K562 (cell line): ENCODE measurements around the gene CSDE1. TPM values are rescaled to one million over a fixed set of nuclear protein-coding genes. Genes with fewer than 3 reads are reported as not detected.

Experiments used
- ATAC-seq: fragments of 200-7000 bp; cut with Tn5 transposase; 3 replicates; pipeline ENCODE4 v1.9.1; 2020; ENCODE audit warnings: moderate library complexity
- BruUV-seq: library from RNA; stranded (reverse); fragments of 400-500 nt; replicated peaks from 2 replicates; lab custom pipeline; 2021; lab: Mats Ljungman, UMichigan
- CTCF ChIA-PET: fragments of 300-600 bp; formaldehyde crosslinking; extraction: SDS; loops from one replicate; lab custom pipeline; 2021; ENCODE audit warnings: low intra/inter-chr PET ratio; lab: Yijun Ruan, JAX
- POLR2A ChIA-PET: fragments of 300-600, 350-650 bp; sonication (Branson Sonifier 250); formaldehyde crosslinking; extraction: SDS; loops from one replicate; lab custom pipeline; 2021; ENCODE audit warnings: antibody characterized with exemption, inconsistent platforms; lab: Yijun Ruan, JAX
- DNase-seq, 4 experiments: peaks; one replicate each; pipeline versions ENCODE4 v3.0.0 to v3.0.0-alpha.2; 2011 to 2018; ENCODE audit warnings: low spot score in 3 of 4, mixed read lengths in 3 of 4; ENCODE audit errors: extremely low read depth in 1 of 4
- FAIRE-seq: peaks from 2 replicates; lab custom pipeline; 2011; peaks lifted over from hg19 to GRCh38; lab: Jason Lieb, UNC
- H2AFZ ChIP-seq: 2 replicates; pipeline ENCODE4 v1.6.0; 2011; ENCODE audit warnings: low read depth, low read length, control low read depth, inconsistent platforms
- H3K27ac ChIP-seq: fragments of 200-600 bp; 3 replicates; pipeline ENCODE4 v1.8.0; 2011; ENCODE audit warnings: low read depth, mild to moderate bottlenecking, control low read depth, inconsistent platforms, low read length, moderate library complexity, mixed read lengths; ENCODE audit errors: extremely low read depth
- H3K27me3 ChIP-seq, 2 experiments: fragments of 300-600 bp in 1 of 2; 2 replicates in 1 of 2; 3 replicates in 1 of 2; pipeline versions ENCODE4 v1.6.0 to v1.8.0; 2011; ENCODE audit warnings: inconsistent platforms in 2 of 2, low read length in 2 of 2, mild to moderate bottlenecking in 1 of 2, mixed read lengths in 1 of 2, moderate library complexity in 1 of 2; ENCODE audit not compliant: control insufficient read depth in 2 of 2, insufficient read depth in 2 of 2
- H3K36me3 ChIP-seq: fragments of 300-600 bp; 3 replicates; pipeline ENCODE4 v1.8.0; 2011; ENCODE audit warnings: mild to moderate bottlenecking, low read length, inconsistent platforms; ENCODE audit not compliant: control insufficient read depth, insufficient read depth
- H3K4me1 ChIP-seq, 2 experiments: fragments of 200-600 bp in 1 of 2; replicated peaks in 1 of 2; 2 replicates in 1 of 2; 3 replicates in 1 of 2; pipeline versions ENCODE4 v1.5.1 to v1.8.0; 2011; ENCODE audit warnings: inconsistent platforms in 2 of 2, low read length in 2 of 2, mild to moderate bottlenecking in 1 of 2, mixed read lengths in 1 of 2, moderate library complexity in 1 of 2; ENCODE audit not compliant: control insufficient read depth in 2 of 2, insufficient read depth in 2 of 2
- H3K4me2 ChIP-seq: 2 replicates; pipeline ENCODE4 v1.6.1; 2011; ENCODE audit warnings: low read length, control low read depth, inconsistent platforms, mixed read lengths; ENCODE audit not compliant: insufficient read depth
- H3K4me3 ChIP-seq: fragments of 200-600 bp; sonication (generic), shearing (Covaris generic); 2 replicates; pipeline ENCODE4 v1.5.1; 2016; ENCODE audit warnings: control low read depth, inconsistent platforms
- H3K79me2 ChIP-seq: fragments of 200-600 bp; 3 replicates; pipeline ENCODE4 v1.8.0; 2011; ENCODE audit warnings: low read length, inconsistent platforms; ENCODE audit not compliant: control insufficient read depth, insufficient read depth
- H3K9ac ChIP-seq, 2 experiments: 2 replicates each; pipeline versions ENCODE4 v1.6.0 to v1.6.1; 2011; ENCODE audit warnings: low read depth in 2 of 2, low read length in 2 of 2, control low read depth in 1 of 2, inconsistent platforms in 1 of 2, mild to moderate bottlenecking in 1 of 2, mixed read lengths in 1 of 2; ENCODE audit not compliant: insufficient read depth in 1 of 2
- H3K9me1 ChIP-seq: one replicate; pipeline ENCODE4 v1.6.0; 2011; ENCODE audit warnings: inconsistent platforms, mild to moderate bottlenecking, low read length, moderate library complexity; ENCODE audit not compliant: control insufficient read depth, insufficient read depth
- H3K9me3 ChIP-seq: replicated peaks from 2 replicates; pipeline ENCODE4 v1.5.1; 2011; ENCODE audit warnings: low read depth, low read length, inconsistent platforms; ENCODE audit not compliant: control insufficient read depth, insufficient read depth
- H4K20me1 ChIP-seq: replicated peaks from 2 replicates; pipeline ENCODE4 v1.6.1; 2011; ENCODE audit warnings: low read length, inconsistent platforms, mixed read lengths; ENCODE audit not compliant: control insufficient read depth, insufficient read depth
- CBFA2T2 ChIP-seq: fragments of 450-650 bp; conservative IDR thresholded peaks from 2 replicates; pipeline ENCODE4 v1.6.1; 2017; ENCODE audit warnings: mild to moderate bottlenecking
- CCAR2 ChIP-seq: fragments of 200-400 bp; formaldehyde crosslinking; IDR thresholded peaks from 2 replicates; pipeline ENCODE4 v1.6.1; 2017; ENCODE audit warnings: mild to moderate bottlenecking, low read depth, low read length
- CEBPG ChIP-seq, 3 experiments: fragments of 200-800 bp in 1 of 3; sonication (Bioruptor generic) in 1 of 3; sonication (generic) in 1 of 3; formaldehyde crosslinking in 1 of 3; IDR thresholded peaks in 2 of 3; conservative IDR thresholded peaks in 1 of 3; 2 replicates each; pipeline versions ENCODE4 v1.6.1 to v1.8.0; 2016 to 2022; ENCODE audit warnings: missing compliant biosample characterization in 2 of 3, missing genetic modification characterization in 2 of 3, mild to moderate bottlenecking in 1 of 3, missing genetic modification reagents in 1 of 3
- KHSRP ChIP-seq: fragments of 450-650 bp; IDR thresholded peaks from 2 replicates; pipeline ENCODE4 v1.6.1; 2017
- MEIS2 ChIP-seq: fragments of 450-650 bp; IDR thresholded peaks from 2 replicates; pipeline ENCODE4 v1.6.1; 2014; ENCODE audit warnings: mild to moderate bottlenecking; ENCODE audit not compliant: partially characterized antibody
- MYC ChIP-seq, 2 experiments: fragments of 250-450 bp in 1 of 2; sonication (Bioruptor Pico) in 1 of 2; IDR thresholded peaks; 2 replicates each; pipeline versions ENCODE4 v1.5.1 to v1.6.1; 2012 to 2021; ENCODE audit warnings: low read depth in 2 of 2, borderline replicate concordance in 1 of 2, improper control_type of control experiment in 1 of 2, low read length in 1 of 2, mild to moderate bottlenecking in 1 of 2, moderate library complexity in 1 of 2
- PRMT5 ChIP-seq: sonication (generic); formaldehyde crosslinking; IDR thresholded peaks from 2 replicates; pipeline ENCODE4 v1.5.0; 2020; ENCODE audit warnings: missing genetic modification reagents
- ZNF780A ChIP-seq: fragments of 250-450 bp; sonication (Bioruptor Pico); IDR thresholded peaks from 2 replicates; pipeline ENCODE4 v1.5.0; 2021; ENCODE audit warnings: mild to moderate bottlenecking
- WGBS: fragments of 100-300 bp; shearing (Covaris generic); methylation state at CpG from one replicate; pipeline ENCODE4 v1.1.6; 2016; ENCODE audit warnings: low coverage, mixed read lengths; ENCODE audit not compliant: insufficient coverage; ENCODE audit errors: missing lambda C conversion rate; 5-methylcytosine and 5-hydroxymethylcytosine counted together
- in situ Hi-C: fragments of 300-500 bp; cut with MboI; formaldehyde crosslinking; loops from 4 replicates; pipeline ENCODE4 v1.15.0; 2018; ENCODE audit warnings: inconsistent platforms, mixed read lengths
- intact Hi-C: fragments of 100-400 bp; cut with micrococcal nuclease; formaldehyde crosslinking; loops from 2 replicates; pipeline ENCODE4 v1.14.2; 2022
- polyA plus RNA-seq, 8 experiments: library from polyadenylated mRNA; depleted of rRNA in 4 of 8; stranded (reverse) in 5 of 8; unstranded in 3 of 8; fragments of >200 nt; fragmentation: Nextera tagmentation in 2 of 8; fragmentation: Illumina TruSeq in 1 of 8; extraction: Ambion mirVana in 2 of 8; extraction: Trizol in 1 of 8; gene quantifications; 2 replicates each; pipeline versions ENCODE4 v1.2.1 to v1.2.3, GENCODE V29; 2011 to 2014; ENCODE audit warnings: inconsistent platforms in 1 of 8, missing spikeins in 1 of 8
- total RNA-seq, 7 experiments: library from RNA; depleted of rRNA in 6 of 7; stranded (reverse); fragments of >200 nt in 6 of 7; fragmentation: Illumina TruSeq in 2 of 7; extraction: Trizol in 2 of 7; gene quantifications; 2 replicates each; pipeline versions ENCODE4 v1.2.1 to v1.2.3, GENCODE V29; 2011 to 2021; ENCODE audit warnings: low replicate concordance in 1 of 7
- TF ChIP-seq, protein P1 (sequence below), 3 experiments: fragments of 200-800 bp in 1 of 3; fragments of 250-450 bp in 1 of 3; fragments of 450-650 bp in 1 of 3; sonication (Bioruptor Pico) in 1 of 3; sonication (Bioruptor generic) in 1 of 3; formaldehyde crosslinking in 1 of 3; IDR thresholded peaks; 2 replicates each; pipeline versions ENCODE4 v1.6.1 to v1.8.0; 2016 to 2022; ENCODE audit warnings: mild to moderate bottlenecking in 2 of 3, missing genetic modification characterization in 2 of 3, missing compliant biosample characterization in 1 of 3, moderate library complexity in 1 of 3

Gene CSDE1
- total and polyA plus RNA-seq, 9 of the 15 experiments (the other 6 are each of a cell fraction or from before 2014, with no cell fraction given) = 174 to 538 (median 403) TPM

- no peak overlapping the region for H3K4me2 ChIP-seq
- FAIRE-seq (no peak), DNase-seq (no peak), ATAC-seq (no peak)
- 3% methylated on average over 2 of the region's 2 CpGs for WGBS
- H3K9ac ChIP-seq = no peak overlapping the region
- no peaks in the 10 kb centered on the region for H3K9me1 ChIP-seq
- no peaks in the 10 kb centered on the region for H3K9me3 ChIP-seq
- no peak overlapping the region for H3K4me3 ChIP-seq
- no peak overlapping the region for H3K27ac ChIP-seq
- peaks cover 4 to 13% of the 10 kb centered on the region in 2 experiments; a peak in 4 of 5 replicates for H3K27me3 ChIP-seq
- H3K4me1 ChIP-seq = no peaks in the 10 kb centered on the region
- no TSS peak for BruUV-seq
- H3K36me3 ChIP-seq = no peaks in the 10 kb centered on the region
- ChIA-PET CTCF (no interaction called here), POLR2A (no interaction called here)
- no peak overlapping the region for H2AFZ ChIP-seq
- H4K20me1 ChIP-seq = no peaks in the 10 kb centered on the region
- TF ChIP-seq CBFA2T2 = no peak
- no peak for TF ChIP-seq ZNF780A (CRISPR knock-in tag)
- in situ Hi-C loops = no loop called here
- no peaks in the 10 kb centered on the region for H3K79me2 ChIP-seq
- intact Hi-C loops = no loop called here
Measured at GRCh38 chr1:114691061-114691460, 66.7 kb downstream of the CSDE1 start.

DNA sequence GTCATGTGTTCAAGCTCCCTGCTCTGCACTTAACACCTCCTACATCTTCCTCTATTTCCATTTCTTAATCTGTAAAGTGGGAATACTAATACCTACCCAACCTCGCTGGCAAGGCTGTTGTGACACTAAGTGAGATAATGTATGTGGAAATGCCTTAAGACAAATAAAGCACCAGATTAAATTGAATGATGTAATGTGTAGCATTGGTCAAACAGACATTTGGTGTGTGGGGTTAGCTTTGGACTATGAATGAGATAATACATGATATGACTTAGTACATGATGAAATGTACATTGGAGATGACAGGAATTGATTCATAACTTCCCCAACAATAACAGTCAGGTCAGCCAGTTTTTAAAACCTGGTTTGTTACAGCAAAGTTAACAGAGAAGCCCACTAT, 67.6 kb downstream of the CSDE1 start:
- Histone ChIP-seq H3K9me1 (no peaks in the 10 kb centered on the region), H3K4me2 (no peak overlapping the region), H3K4me3 (no peak overlapping the region), H3K27ac (no peak overlapping the region), H2AFZ (no peak overlapping the region), H3K4me1 (no peaks in the 10 kb centered on the region), H3K36me3 (no peaks in the 10 kb centered on the region), H3K9me3 (no peaks in the 10 kb centered on the region), H3K27me3 (peaks cover 4 to 7% of the 10 kb centered on the region in 2 experiments; a peak in 4 of 5 replicates), H4K20me1 (no peaks in the 10 kb centered on the region), H3K79me2 (no peaks in the 10 kb centered on the region), H3K9ac (no peak overlapping the region)
- ATAC-seq (no peak), DNase-seq (no peak), FAIRE-seq (no peak)
- in situ Hi-C loops = no loop called here
- no TSS peak for BruUV-seq
- ChIA-PET CTCF (no interaction called here), POLR2A (interaction anchor here (0.8 kb wide), 1 partner anchor 9 kb away, joined by 4 read pairs; no protein-coding TSS in a partner anchor)
- 4% methylated on average over 1 of the region's 1 CpG for WGBS
- intact Hi-C loops = no loop called here
- no peak for TF ChIP-seq PRMT5 (CRISPR knock-in tag)
- TF ChIP-seq KHSRP = no peak
- TF ChIP-seq, protein P1, sequence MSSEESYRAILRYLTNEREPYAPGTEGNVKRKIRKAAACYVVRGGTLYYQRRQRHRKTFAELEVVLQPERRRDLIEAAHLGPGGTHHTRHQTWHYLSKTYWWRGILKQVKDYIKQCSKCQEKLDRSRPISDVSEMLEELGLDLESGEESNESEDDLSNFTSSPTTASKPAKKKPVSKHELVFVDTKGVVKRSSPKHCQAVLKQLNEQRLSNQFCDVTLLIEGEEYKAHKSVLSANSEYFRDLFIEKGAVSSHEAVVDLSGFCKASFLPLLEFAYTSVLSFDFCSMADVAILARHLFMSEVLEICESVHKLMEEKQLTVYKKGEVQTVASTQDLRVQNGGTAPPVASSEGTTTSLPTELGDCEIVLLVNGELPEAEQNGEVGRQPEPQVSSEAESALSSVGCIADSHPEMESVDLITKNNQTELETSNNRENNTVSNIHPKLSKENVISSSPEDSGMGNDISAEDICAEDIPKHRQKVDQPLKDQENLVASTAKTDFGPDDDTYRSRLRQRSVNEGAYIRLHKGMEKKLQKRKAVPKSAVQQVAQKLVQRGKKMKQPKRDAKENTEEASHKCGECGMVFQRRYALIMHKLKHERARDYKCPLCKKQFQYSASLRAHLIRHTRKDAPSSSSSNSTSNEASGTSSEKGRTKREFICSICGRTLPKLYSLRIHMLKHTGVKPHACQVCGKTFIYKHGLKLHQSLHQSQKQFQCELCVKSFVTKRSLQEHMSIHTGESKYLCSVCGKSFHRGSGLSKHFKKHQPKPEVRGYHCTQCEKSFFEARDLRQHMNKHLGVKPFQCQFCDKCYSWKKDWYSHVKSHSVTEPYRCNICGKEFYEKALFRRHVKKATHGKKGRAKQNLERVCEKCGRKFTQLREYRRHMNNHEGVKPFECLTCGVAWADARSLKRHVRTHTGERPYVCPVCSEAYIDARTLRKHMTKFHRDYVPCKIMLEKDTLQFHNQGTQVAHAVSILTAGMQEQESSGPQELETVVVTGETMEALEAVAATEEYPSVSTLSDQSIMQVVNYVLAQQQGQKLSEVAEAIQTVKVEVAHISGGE (CRISPR knock-in tag; IDR thresholded peaks at IDR 0.05) = 0 out of 6 replicates have a peak, but pooled peaks of 1 of the 3 experiments have one; percentile 0
- no peak for TF ChIP-seq MYC (IDR thresholded peaks at IDR 0.05; ENCODE audit: low read depth, low read length)
- no peak for TF ChIP-seq MYC (CRISPR knock-in tag; IDR thresholded peaks at IDR 0.05; ENCODE audit: borderline replicate concordance, low read depth)
- no peak for TF ChIP-seq CEBPG (CRISPR knock-in tag; IDR thresholded peaks at IDR 0.05)
- TF ChIP-seq CEBPG (tag; conservative IDR thresholded peaks at IDR 0.05 in 1 of 2, IDR thresholded peaks at IDR 0.05 in 1 of 2) = peak in 1 of 2 experiments; percentile 60; a peak in 2 of 4 replicates
- TF ChIP-seq MEIS2 = peak; percentile 15
- TF ChIP-seq CCAR2 = no peak
